ENCODE data around the gene PRRT3.
"Not testable (repeated sequence)": the region's sequence is repeated elsewhere in the genome, so short reads cannot be mapped to it uniquely, and the experiment has no call there.

PRRT3 gene

DNA sequence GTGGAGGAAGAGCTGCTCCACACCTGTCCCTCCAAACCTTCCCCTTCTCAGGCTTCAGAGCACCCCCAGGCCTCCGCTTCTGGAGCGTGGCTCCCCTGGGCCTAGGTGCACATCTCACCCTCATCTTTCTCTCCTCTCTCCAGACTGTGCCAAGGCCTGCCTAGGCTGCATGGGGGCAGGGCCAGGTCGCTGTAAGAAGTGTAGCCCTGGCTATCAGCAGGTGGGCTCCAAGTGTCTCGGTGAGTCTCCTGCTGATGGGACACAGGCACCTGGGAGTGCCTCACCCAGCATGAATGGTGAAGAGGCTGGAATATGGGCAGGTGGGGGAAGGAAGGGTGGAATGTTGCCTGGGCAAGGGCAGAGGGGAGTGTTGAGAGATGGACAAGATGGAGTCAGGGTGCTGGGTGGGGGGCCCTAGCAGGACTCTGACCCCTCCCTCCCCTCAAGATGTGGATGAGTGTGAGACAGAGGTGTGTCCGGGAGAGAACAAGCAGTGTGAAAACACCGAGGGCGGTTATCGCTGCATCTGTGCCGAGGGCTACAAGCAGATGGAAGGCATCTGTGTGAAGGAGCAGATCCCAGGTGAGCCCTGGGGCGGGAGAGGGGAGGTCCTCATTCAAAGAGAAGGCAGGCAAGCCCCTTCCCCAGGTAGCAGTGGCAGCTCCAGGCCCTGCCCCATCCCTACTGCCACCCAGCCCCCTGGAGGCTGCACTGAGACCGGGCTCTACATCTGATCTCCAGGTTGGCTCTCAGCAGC is 9.1 kb downstream of the PRRT3 start:
- Histone ChIP-seq H3K4me3 (ENCODE audit: low read length) (no peak overlapping the region), H3K27ac (ENCODE audit: low read length) (no peak overlapping the region)

GRCh38 chr3:9942164-9942563 is 10.0 kb downstream of the PRRT3 start:
- Histone ChIP-seq H3K9me3 (ENCODE audit: insufficient read depth, low read length) (no peaks in the 10 kb centered on the region), H3K27ac (ENCODE audit: low read length) (no peak overlapping the region), H3K9ac (ENCODE audit: low read length) (no peak overlapping the region), H3K79me2 (ENCODE audit: low read length) (no peaks in the 10 kb centered on the region), H3K36me3 (replicated peaks; ENCODE audit: low read depth, low read length) (peaks cover 2% of the 10 kb centered on the region), H3K4me2 (ENCODE audit: low read length) (no peak overlapping the region), H3K4me1 (ENCODE audit: low read length) (no peaks in the 10 kb centered on the region), H4K20me1 (ENCODE audit: insufficient read depth, low read length) (no peaks in the 10 kb centered on the region), H3K27me3 (ENCODE audit: low read depth, low read length) (no peaks in the 10 kb centered on the region), H3K4me3 (ENCODE audit: low read length) (no peak overlapping the region), H2AFZ (ENCODE audit: low read depth, low read length) (no peak overlapping the region)
- no peak for TF ChIP-seq EZH2phosphoT487 (IDR thresholded peaks at IDR 0.05; ENCODE audit: low read depth)
- TF ChIP-seq, protein P1, sequence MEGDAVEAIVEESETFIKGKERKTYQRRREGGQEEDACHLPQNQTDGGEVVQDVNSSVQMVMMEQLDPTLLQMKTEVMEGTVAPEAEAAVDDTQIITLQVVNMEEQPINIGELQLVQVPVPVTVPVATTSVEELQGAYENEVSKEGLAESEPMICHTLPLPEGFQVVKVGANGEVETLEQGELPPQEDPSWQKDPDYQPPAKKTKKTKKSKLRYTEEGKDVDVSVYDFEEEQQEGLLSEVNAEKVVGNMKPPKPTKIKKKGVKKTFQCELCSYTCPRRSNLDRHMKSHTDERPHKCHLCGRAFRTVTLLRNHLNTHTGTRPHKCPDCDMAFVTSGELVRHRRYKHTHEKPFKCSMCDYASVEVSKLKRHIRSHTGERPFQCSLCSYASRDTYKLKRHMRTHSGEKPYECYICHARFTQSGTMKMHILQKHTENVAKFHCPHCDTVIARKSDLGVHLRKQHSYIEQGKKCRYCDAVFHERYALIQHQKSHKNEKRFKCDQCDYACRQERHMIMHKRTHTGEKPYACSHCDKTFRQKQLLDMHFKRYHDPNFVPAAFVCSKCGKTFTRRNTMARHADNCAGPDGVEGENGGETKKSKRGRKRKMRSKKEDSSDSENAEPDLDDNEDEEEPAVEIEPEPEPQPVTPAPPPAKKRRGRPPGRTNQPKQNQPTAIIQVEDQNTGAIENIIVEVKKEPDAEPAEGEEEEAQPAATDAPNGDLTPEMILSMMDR (IDR thresholded peaks at IDR 0.05; ENCODE audit: low read depth, low read length): no peak

More for the DNA sequence above, 9.1 kb downstream of the PRRT3 start:
- Histone ChIP-seq H3K4me1 (ENCODE audit: low read length) (no peaks in the 10 kb centered on the region), H2AFZ (ENCODE audit: low read depth, low read length) (no peak overlapping the region), H3K4me2 (ENCODE audit: low read length) (no peak overlapping the region), H3K9ac (ENCODE audit: low read length) (no peak overlapping the region), H3K36me3 (replicated peaks; ENCODE audit: low read depth, low read length) (peaks cover 6% of the 10 kb centered on the region), H3K27me3 (ENCODE audit: low read depth, low read length) (no peaks in the 10 kb centered on the region), H4K20me1 (ENCODE audit: insufficient read depth, low read length) (no peaks in the 10 kb centered on the region), H3K79me2 (ENCODE audit: low read length) (no peaks in the 10 kb centered on the region), H3K9me3 (ENCODE audit: insufficient read depth, low read length) (no peaks in the 10 kb centered on the region)
- TF ChIP-seq EZH2phosphoT487 (IDR thresholded peaks at IDR 0.05; ENCODE audit: low read depth): no peak
- TF ChIP-seq, protein P1 (IDR thresholded peaks at IDR 0.05; ENCODE audit: low read depth, low read length): no peak

GRCh38 chr3:9940746-9941145 is 11.5 kb downstream of the PRRT3 start:
- TF ChIP-seq, protein P1 (IDR thresholded peaks at IDR 0.05; ENCODE audit: low read depth, low read length): no peak
- TF ChIP-seq EZH2phosphoT487 (IDR thresholded peaks at IDR 0.05; ENCODE audit: low read depth): no peak
- H3K4me3 ChIP-seq (ENCODE audit: low read length): no peak overlapping the region
- H3K9me3 ChIP-seq (ENCODE audit: insufficient read depth, low read length): no peaks in the 10 kb centered on the region
- no peaks in the 10 kb centered on the region for H4K20me1 ChIP-seq (ENCODE audit: insufficient read depth, low read length)
- no peaks in the 10 kb centered on the region for H3K27me3 ChIP-seq (ENCODE audit: low read depth, low read length)
- H3K4me1 ChIP-seq (ENCODE audit: low read length): no peaks in the 10 kb centered on the region
- no peak overlapping the region for H2AFZ ChIP-seq (ENCODE audit: low read depth, low read length)
- no peaks in the 10 kb centered on the region for H3K79me2 ChIP-seq (ENCODE audit: low read length)
- H3K9ac ChIP-seq (ENCODE audit: low read length): no peak overlapping the region
- H3K4me2 ChIP-seq (ENCODE audit: low read length): no peak overlapping the region
- H3K27ac ChIP-seq (ENCODE audit: low read length): no peak overlapping the region
- peaks cover 4% of the 10 kb centered on the region for H3K36me3 ChIP-seq (replicated peaks; ENCODE audit: low read depth, low read length)

DNA sequence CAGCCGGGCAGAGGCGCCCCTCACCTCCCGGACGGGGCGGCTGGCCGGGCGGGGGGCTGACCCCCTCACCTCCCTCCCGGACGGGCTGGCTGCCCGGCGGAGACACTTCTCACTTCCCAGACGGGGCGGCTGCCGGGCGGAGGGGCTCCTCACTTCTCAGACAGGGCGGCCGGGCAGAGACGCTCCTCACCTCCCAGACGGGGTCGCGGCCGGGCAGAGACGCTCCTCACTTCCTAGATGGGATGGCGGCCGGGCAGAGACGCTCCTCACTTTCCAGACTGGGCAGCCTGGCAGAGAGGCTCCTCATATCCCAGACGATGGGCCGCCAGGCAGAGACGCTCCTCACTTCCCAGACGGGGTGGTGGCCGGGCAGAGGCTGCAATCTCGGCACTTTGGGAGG is 12.3 kb downstream of the PRRT3 start:
- H2AFZ ChIP-seq (ENCODE audit: low read depth, low read length); H3K27ac ChIP-seq (ENCODE audit: low read length); H3K4me1 ChIP-seq (ENCODE audit: low read length); H3K36me3 ChIP-seq (replicated peaks; ENCODE audit: low read depth, low read length); H3K4me2 ChIP-seq (ENCODE audit: low read length); H3K4me3 ChIP-seq (ENCODE audit: low read length); H3K9ac ChIP-seq (ENCODE audit: low read length); H3K9me3 ChIP-seq (ENCODE audit: insufficient read depth, low read length); H3K27me3 ChIP-seq (ENCODE audit: low read depth, low read length); H3K79me2 ChIP-seq (ENCODE audit: low read length); H4K20me1 ChIP-seq (ENCODE audit: insufficient read depth, low read length): not testable (repeated sequence)
